ENCODE measurements around the gene CD200R1.

CD200R1 gene

DNA sequence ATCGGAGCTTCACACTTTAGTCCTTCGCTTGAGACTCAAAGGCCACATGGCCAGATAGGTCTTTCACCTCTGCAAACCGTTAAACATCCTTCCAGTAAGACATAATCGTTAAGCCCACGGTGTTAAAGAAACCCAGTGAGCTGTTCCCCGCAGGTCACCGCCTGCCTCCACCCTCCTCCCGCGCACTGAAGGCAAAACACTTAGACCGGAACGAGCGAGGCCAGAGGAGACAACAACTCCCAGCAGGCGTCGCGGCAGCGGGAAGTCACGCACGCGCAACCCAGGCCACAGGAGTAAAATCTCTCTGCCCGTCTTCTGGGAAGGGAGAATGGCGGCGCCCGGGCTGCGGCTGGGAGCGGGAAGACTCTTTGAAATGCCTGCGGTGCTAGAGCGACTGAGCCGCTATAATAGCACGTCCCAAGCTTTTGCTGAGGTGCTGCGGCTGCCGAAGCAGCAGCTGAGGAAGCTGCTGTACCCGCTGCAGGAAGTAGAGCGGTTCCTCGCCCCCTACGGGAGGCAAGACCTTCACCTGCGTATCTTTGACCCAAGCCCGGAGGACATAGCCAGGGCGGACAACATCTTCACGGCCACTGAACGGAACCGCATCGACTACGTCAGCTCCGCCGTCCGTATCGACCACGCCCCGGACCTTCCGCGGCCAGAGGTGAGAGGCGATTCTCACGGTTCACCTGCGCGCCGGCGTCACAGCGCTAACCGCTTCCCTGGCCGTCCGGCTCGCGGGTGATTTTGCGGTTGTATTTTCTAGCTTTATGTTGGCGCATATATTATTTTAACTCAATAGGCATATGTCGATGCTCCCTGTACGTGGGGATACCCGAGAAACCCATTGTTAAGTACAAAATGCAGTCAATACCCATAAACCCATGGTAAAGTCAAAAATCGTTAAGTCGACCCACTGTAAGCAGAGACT, 16.0 kb upstream of the CD200R1 start, which contains the start of gene GTPBP8:
GTPBP8 (plus strand) TSS at position 313 of the 931 bp plus-strand sequence; CDS start at position 329, 16 bp downstream.
- Mint-ChIP-seq H3K27me3 (peaks cover 3% of the 10 kb centered on the region), H3K9me3 (no peaks in the 10 kb centered on the region), H3K36me3 (peaks cover 20% of the 10 kb centered on the region), H3K27ac (peak within 1 kb of the TSS; percentile 98), H3K4me1 (peaks cover 66% of the 10 kb centered on the region), H3K4me3 (peak within 1 kb of the TSS; percentile 91)
- peak; percentile 89 for DNase-seq
- CTCF ChIA-PET: interaction anchor here (0.9 to 3.3 kb wide), 4 partner anchors 11 to 256 kb away, joined by 3 to 13 read pairs (median 8); no protein-coding TSS in a partner anchor

DNA sequence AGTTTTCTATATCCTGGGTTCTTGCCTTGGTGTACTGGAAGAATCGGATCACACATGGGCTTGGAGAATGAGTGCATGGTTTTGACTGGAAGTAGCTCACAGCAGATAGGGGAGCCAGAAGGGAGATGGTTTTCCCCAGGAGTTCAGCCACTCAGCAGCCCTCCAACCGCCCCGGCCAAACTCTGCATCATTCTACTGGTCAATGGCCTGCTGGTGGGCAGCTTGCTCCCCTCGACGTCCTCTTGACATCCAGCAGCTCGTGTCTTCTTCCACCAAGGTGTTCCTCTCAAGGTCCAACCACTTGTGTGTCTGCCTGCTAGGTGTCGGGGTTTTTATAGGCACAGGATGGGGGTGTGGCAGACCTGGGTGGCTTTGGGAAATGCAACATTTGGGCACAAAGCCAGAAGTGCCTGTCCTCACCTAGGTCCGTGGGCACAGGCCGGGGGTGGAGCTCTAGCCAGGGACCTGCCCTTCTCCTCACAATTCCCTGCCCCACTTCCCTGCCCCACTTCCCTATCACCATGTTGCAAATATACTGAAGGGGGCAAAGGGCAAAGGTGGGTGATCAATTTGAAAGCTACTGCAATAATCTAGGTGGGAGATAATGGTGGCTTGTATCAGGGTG, 12.9 kb upstream of the CD200R1 start:
- H3K4me1 Mint-ChIP-seq: peaks cover 59% of the 10 kb centered on the region
- H3K27ac Mint-ChIP-seq: no peak overlapping the region
- H3K9me3 Mint-ChIP-seq: no peaks in the 10 kb centered on the region
- H3K36me3 Mint-ChIP-seq: no peaks in the 10 kb centered on the region
- H3K4me3 Mint-ChIP-seq: no peak overlapping the region
- DNase-seq: no peak
- CTCF ChIA-PET: interaction anchor here (0.6 to 2.6 kb wide), 4 partner anchors 9 to 344 kb away, joined by 3 to 20 read pairs (median 3); no protein-coding TSS in a partner anchor
- H3K27me3 Mint-ChIP-seq: peaks cover 3% of the 10 kb centered on the region

DNA sequence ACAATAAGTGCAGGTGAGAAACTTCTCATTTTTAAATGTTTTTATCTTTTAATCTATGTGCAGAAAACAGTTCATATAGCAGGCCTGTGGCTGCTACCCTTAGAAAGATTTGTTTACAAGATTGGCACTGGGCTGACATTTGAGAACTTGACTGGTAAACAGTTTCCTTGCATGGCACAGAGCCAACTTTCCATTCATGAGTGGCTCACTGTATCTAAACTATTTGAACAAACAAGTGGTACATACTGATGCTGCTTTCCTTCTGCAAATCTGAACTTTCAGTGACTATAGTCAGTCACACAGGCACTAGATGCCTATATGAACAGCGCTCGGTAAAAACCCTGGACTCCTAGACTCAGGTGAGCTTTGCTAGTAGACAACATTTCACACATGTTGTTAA, 9.6 kb upstream of the CD200R1 start:
- Mint-ChIP-seq H3K27me3 (no peaks in the 10 kb centered on the region), H3K27ac (no peak overlapping the region), H3K4me3 (no peak overlapping the region), H3K9me3 (no peaks in the 10 kb centered on the region), H3K36me3 (no peaks in the 10 kb centered on the region), H3K4me1 (peaks cover 44% of the 10 kb centered on the region)
- CTCF ChIA-PET: interaction anchor here (0.8 to 8.5 kb wide), 2 partner anchors 13 to 249 kb away, joined by 3 to 91 read pairs; no protein-coding TSS in a partner anchor
- DNase-seq: no peak

DNA sequence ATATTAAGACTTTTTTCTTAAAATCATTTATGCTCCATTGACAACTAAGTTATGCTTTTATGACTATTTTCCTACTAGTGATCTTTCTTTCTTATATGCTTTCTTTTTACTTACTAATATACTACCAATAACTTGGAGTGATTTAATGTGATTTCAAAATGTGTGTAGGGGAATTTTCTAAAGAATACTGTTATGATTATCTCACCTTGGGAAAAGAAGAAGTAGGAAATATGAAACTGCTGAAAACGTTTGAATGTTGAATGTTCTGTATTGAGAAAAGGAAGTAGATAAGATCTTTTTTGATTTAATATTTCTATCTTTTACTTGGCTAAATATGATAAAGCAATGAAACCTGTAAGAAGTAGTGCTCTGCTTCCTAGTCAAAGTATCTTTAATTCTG, 7.8 kb upstream of the CD200R1 start:
- no peak overlapping the region for H3K4me3 Mint-ChIP-seq
- no peaks in the 10 kb centered on the region for H3K36me3 Mint-ChIP-seq
- no peaks in the 10 kb centered on the region for H3K27me3 Mint-ChIP-seq
- DNase-seq: no peak
- H3K9me3 Mint-ChIP-seq: no peaks in the 10 kb centered on the region
- H3K4me1 Mint-ChIP-seq: peaks cover 45% of the 10 kb centered on the region
- H3K27ac Mint-ChIP-seq: no peak overlapping the region
- CTCF ChIA-PET: interaction anchor here (8.5 kb wide), 1 partner anchor 247 kb away, joined by 91 read pairs; no protein-coding TSS in a partner anchor

DNA sequence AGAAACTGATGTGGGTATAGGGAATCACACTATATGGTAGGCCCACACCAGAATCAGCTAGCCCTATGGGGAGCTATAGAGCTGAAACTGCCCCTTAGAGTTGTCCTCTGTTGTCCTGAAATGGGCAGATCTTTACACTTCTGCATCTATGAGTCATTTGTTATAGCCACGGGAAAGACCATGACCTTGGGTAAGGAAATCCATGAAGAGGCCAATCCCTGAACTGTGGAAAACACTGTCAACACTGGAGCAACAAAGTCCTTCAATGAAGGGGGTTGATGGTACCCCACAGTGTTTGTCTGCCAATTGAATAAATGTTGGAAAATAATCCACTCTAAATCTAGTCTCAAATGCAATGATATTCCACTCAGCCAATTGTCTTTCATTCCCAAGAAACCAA, 5.2 kb upstream of the CD200R1 start:
- no peak overlapping the region for H3K4me3 Mint-ChIP-seq
- CTCF ChIA-PET: interaction anchor here (1.0 to 8.5 kb wide), 9 partner anchors 11 to 398 kb away, joined by 4 to 91 read pairs (median 8); partner anchors contain the start of gene GTPBP8

DNA sequence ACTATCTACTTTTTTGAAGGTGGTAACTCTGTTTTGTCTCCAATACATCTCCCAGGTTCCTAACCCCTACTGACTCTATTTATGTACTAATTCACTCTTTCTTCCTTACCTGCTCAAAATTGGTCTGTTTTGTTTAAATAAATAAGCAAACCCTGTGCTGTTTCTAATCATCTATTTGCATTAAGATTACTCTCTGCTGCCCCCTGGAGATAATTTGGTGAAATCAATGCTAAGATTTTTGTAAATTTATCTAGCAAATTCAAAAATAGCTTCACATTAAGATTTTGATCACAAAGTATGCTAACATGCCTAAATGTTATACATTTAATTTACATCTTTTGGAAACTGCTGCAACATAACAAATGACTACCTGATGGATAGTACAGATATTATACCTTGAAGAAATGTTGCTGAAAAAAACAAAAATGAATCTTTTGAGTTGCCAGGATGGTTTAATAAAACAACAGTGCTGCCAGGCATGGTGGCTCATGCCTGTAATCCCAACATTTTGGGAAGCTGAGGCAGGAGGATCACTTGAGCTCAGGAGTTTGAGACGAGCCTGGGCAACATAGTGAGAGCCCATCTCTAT, 4.4 kb upstream of the CD200R1 start:
- Mint-ChIP-seq H3K4me3 (no peak overlapping the region), H3K27ac (no peak overlapping the region), H3K9me3 (no peaks in the 10 kb centered on the region), H3K27me3 (no peaks in the 10 kb centered on the region), H3K36me3 (no peaks in the 10 kb centered on the region), H3K4me1 (peaks cover 55% of the 10 kb centered on the region)
- DNase-seq: no peak
- CTCF ChIA-PET: interaction anchor here (0.6 to 8.5 kb wide), 20 partner anchors 9 to 410 kb away, joined by 3 to 91 read pairs (median 4); partner anchors contain the start of gene GTPBP8

More for the DNA sequence above, 5.2 kb upstream of the CD200R1 start:
- H3K27me3 Mint-ChIP-seq: no peaks in the 10 kb centered on the region
- H3K36me3 Mint-ChIP-seq: no peaks in the 10 kb centered on the region
- DNase-seq: no peak
- peaks cover 53% of the 10 kb centered on the region for H3K4me1 Mint-ChIP-seq
- H3K27ac Mint-ChIP-seq: no peak overlapping the region
- H3K9me3 Mint-ChIP-seq: no peaks in the 10 kb centered on the region

DNA sequence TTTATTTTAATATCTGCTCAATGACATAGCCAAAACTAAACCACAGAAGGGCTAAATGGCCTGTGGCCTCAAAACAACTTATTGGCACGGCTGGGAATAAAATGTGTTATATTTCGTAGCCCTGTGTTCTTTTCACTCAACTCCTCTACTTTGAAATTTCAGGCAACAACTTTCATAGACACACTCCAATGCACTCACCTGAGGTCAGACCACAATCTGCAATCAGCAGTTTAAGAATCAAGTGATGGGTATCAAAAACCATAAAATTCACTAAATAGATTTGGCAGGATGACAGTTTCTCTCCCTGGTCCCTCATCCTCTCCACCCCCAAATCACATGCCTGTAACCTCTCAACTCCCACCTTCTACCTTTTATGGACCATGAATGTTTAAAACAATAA, 2.0 kb upstream of the CD200R1 start:
- Mint-ChIP-seq H3K4me1 (peaks cover 61% of the 10 kb centered on the region), H3K4me3 (no peak overlapping the region)
- CTCF ChIA-PET: interaction anchor here (6.4 kb wide), 1 partner anchor 241 kb away, joined by 51 read pairs; no protein-coding TSS in a partner anchor

DNA sequence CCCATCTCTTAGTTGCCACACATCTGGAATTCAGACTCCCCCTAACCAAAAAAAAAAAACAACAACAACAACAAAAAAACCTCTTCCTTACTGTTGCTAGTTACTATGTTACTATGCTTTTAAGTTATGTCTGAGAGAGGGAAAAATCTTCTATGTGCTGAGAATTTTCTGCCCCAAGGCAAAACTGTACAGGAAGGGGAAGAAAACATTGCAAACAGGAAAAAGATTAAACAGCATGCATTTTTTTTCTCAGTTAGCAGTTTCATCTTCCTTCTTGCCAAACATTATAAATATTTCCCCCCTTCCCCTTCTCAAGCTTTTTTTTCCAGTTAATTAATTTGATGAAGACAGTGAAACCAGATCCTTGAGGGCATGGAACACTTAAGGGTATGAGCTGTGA, 1.1 kb upstream of the CD200R1 start:
- CTCF ChIA-PET: interaction anchor here (3.3 to 6.4 kb wide), 2 partner anchors 241 to 333 kb away, joined by 12 to 51 read pairs; no protein-coding TSS in a partner anchor
- Mint-ChIP-seq H3K4me1 (peaks cover 67% of the 10 kb centered on the region), H3K27me3 (no peaks in the 10 kb centered on the region), H3K36me3 (peaks cover 2% of the 10 kb centered on the region), H3K27ac (peak overlapping the region; percentile 88), H3K9me3 (no peaks in the 10 kb centered on the region), H3K4me3 (peak overlapping the region; percentile 88)
- no peak for DNase-seq

More for the DNA sequence above, 2.0 kb upstream of the CD200R1 start:
- Mint-ChIP-seq H3K27ac (no peak overlapping the region), H3K27me3 (no peaks in the 10 kb centered on the region), H3K9me3 (no peaks in the 10 kb centered on the region), H3K36me3 (no peaks in the 10 kb centered on the region)
- no peak for DNase-seq

DNA sequence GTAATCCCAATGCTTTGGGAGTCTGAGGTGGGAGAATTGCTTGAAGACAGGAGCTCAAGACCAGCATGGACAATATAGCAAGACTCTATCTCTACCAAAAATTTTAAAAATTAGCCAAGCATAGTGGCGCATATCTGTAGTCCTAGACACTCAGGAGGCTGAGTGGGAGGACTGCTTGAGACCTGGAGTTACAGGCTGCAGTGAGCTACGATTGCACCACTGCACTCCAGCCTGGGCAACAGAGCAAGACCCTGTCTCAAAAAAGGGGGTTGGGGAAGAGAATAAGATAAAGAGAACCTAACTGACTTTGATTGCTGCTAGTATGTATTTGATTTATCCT, 755 bp downstream of the CD200R1 start:
- H3K4me1 Mint-ChIP-seq: peaks cover 68% of the 10 kb centered on the region
- H3K27ac Mint-ChIP-seq: peak overlapping the region; percentile 88
- no peaks in the 10 kb centered on the region for H3K9me3 Mint-ChIP-seq
- CTCF ChIA-PET: interaction anchor here (0.6 to 6.4 kb wide), 6 partner anchors 10 to 681 kb away, joined by 3 to 51 read pairs (median 4); no protein-coding TSS in a partner anchor
- H3K36me3 Mint-ChIP-seq: peaks cover 2% of the 10 kb centered on the region
- peak overlapping the region; percentile 88 for H3K4me3 Mint-ChIP-seq
- no peaks in the 10 kb centered on the region for H3K27me3 Mint-ChIP-seq
- no peak for DNase-seq

DNA sequence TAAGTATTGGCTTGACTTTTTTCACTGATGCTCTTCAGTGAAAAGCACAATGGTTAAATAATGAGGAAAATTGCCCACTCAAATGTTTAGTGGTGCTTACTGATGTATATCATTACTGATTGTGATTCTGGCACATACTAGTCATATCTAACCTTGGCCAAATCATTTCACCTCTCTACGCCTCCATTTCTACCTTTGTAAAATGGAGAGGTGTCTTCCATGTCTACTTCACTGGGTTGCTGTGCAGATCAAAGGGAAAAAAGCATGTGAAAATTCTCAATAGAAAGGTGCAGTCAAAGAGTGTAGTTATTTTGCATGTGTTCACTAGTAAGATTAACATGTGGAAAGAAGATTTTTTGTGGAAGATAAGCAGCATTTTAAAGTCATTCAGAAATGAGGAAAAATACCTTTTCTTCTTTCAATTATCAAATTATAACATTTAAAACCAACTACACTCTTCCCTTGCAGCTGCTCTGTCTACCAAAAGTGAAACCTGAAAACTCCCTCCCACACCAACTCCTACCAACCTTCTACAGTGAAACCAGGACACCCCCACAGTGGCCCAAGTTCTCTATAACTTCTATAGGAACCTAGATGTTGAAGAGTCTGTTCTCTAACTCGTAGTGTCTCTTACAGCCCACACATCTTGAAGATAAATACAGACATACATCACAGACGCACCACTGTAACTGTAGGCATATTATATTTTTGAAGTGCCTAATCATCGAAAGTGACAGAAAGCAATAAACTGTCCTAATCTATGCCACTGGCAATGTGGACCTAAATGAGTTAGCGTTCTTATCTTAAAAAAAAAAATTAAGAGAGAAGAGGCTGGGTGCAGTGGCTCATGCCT, 1.4 kb downstream of the CD200R1 start:
- H3K27me3 Mint-ChIP-seq: no peaks in the 10 kb centered on the region
- H3K9me3 Mint-ChIP-seq: no peaks in the 10 kb centered on the region
- H3K4me1 Mint-ChIP-seq: peaks cover 67% of the 10 kb centered on the region
- CTCF ChIA-PET: interaction anchor here (0.6 to 6.4 kb wide), 5 partner anchors 9 to 681 kb away, joined by 3 to 51 read pairs (median 4); no protein-coding TSS in a partner anchor
- peaks cover 4% of the 10 kb centered on the region for H3K36me3 Mint-ChIP-seq
- peak overlapping the region; percentile 88 for H3K27ac Mint-ChIP-seq
- DNase-seq: peak; percentile 62
- H3K4me3 Mint-ChIP-seq: peak overlapping the region; percentile 88

DNA sequence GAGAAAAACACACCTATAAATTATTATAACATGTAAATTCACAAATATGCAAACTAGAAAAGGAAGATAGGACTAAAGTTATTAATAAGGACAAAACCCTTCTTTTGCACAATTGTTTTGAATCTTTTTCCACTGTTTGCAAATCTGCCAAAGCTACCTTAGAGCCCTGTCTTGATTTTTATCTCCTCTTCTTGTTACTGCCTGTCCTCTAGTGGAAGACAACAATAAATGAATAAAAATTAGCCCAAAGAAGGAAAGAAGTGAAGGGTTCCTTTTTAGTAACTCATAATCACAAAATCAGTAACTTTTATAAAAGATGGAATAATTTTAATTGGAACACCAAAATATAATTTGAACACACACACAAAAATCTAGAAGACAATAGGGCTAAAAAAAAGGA, 2.7 kb downstream of the CD200R1 start:
- H3K4me1 Mint-ChIP-seq: peaks cover 61% of the 10 kb centered on the region
- H3K9me3 Mint-ChIP-seq: no peaks in the 10 kb centered on the region
- no peak for DNase-seq
- H3K27me3 Mint-ChIP-seq: no peaks in the 10 kb centered on the region
- peak overlapping the region; percentile 71 for H3K27ac Mint-ChIP-seq
- CTCF ChIA-PET: interaction anchor here (1.1 to 6.4 kb wide), 6 partner anchors 13 to 329 kb away, joined by 3 to 51 read pairs (median 4); no protein-coding TSS in a partner anchor
- peak overlapping the region; percentile 57 for H3K4me3 Mint-ChIP-seq
- H3K36me3 Mint-ChIP-seq: peaks cover 7% of the 10 kb centered on the region

DNA sequence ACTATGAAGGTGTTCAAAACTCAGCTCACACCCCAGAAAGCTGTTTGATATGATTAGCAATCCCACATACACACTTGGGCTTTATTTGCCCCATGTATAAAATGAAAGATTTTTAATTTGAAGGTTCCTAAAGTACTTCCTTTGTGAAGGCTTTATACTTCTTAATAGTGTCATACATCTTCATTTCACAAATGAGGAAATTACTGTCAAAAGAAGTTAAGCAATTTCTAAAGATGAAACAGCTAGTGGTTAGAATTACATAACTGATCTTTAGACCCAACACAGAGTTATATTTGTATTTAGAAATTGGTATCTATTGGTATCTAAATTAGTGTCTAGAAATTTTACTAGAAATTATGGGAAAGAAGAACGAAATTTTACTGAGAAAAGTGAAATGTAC, 7.1 kb downstream of the CD200R1 start:
- Mint-ChIP-seq H3K4me1 (peaks cover 26% of the 10 kb centered on the region), H3K27me3 (no peaks in the 10 kb centered on the region), H3K27ac (no peak overlapping the region), H3K4me3 (no peak overlapping the region), H3K36me3 (peaks cover 34% of the 10 kb centered on the region), H3K9me3 (peaks cover 25% of the 10 kb centered on the region)
- no peak for DNase-seq
- CTCF ChIA-PET: no interaction called here

DNA sequence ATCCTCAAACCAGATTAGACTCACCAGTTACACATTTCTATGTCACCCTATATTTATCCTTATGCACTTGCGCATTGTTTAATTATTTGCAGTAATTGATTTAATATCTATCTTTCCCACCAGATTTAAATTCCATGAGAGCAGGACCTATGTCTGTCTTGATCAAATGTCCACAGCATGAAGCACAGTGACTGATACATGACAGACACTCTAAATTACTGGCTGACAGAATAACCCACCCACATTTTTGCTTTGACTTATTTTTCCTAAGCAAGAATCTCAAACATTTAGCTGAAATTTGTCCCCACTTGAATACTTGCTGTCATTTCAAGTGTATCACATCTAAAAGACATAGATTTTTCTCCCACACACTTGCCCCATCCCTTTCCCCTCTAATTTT, 7.5 kb downstream of the CD200R1 start:
- CTCF ChIA-PET: no interaction called here
- DNase-seq: no peak
- no peak overlapping the region for H3K4me3 Mint-ChIP-seq
- H3K27ac Mint-ChIP-seq: no peak overlapping the region
- no peaks in the 10 kb centered on the region for H3K27me3 Mint-ChIP-seq
- peaks cover 23% of the 10 kb centered on the region for H3K4me1 Mint-ChIP-seq
- H3K36me3 Mint-ChIP-seq: peaks cover 37% of the 10 kb centered on the region
- peaks cover 28% of the 10 kb centered on the region for H3K9me3 Mint-ChIP-seq
